SIG-M5 (cell line): ENCODE measurements around the gene PRDX1.

Experiments
- DNase-seq: peaks from one replicate; lab custom pipeline; 2025; lab: John Stamatoyannopoulos, UW

PRDX1 gene

GRCh38 chr1:45521413-45522323, at the start of gene PRDX1:
TSS of gene PRDX1 (minus strand) at chr1:45521884. CDS start at chr1:45519043, 2,841 bp downstream.
- DNase-seq, result peak; percentile 73

GRCh38 chr1:45570631-45571030, 48.9 kb upstream of the PRDX1 start:
- no peak for DNase-seq

GRCh38 chr1:45569962-45570581, 48.4 kb upstream of the PRDX1 start:
- DNase-seq, result no peak

GRCh38 chr1:45569571-45569961, 47.9 kb upstream of the PRDX1 start:
- DNase-seq, result no peak

- no peak for DNase-seq
Measured at GRCh38 chr1:45568421-45568820, 46.7 kb upstream of the PRDX1 start.

- DNase-seq, result no peak
Measured at GRCh38 chr1:45567911-45568310, 46.2 kb upstream of the PRDX1 start.

- no peak for DNase-seq
Measured at GRCh38 chr1:45566722-45567121, 45.0 kb upstream of the PRDX1 start.

GRCh38 chr1:45563843-45564242, 42.2 kb upstream of the PRDX1 start:
- DNase-seq, result no peak

- DNase-seq, result no peak
Measured at GRCh38 chr1:45557422-45557944, 35.8 kb upstream of the PRDX1 start.

- DNase-seq, result no peak
Measured at GRCh38 chr1:45554198-45554597, 32.5 kb upstream of the PRDX1 start.

GRCh38 chr1:45552331-45552730, 30.6 kb upstream of the PRDX1 start:
- no peak for DNase-seq

- no peak for DNase-seq
Measured at GRCh38 chr1:45551684-45552083, 30.0 kb upstream of the PRDX1 start.

GRCh38 chr1:45550401-45551351, 29.0 kb upstream of the PRDX1 start, which contains the start of gene AKR1A1:
TSS of gene AKR1A1 (plus strand) at chr1:45550826. CDS start at chr1:45561795, 10,969 bp downstream.
- peak; percentile 30 for DNase-seq

- no peak for DNase-seq
Measured at GRCh38 chr1:45545553-45546310, 24.0 kb upstream of the PRDX1 start.

- DNase-seq, result no peak
Measured at GRCh38 chr1:45545019-45545493, 23.4 kb upstream of the PRDX1 start.

- no peak for DNase-seq
Measured at GRCh38 chr1:45544530-45544929, 22.8 kb upstream of the PRDX1 start.

- no peak for DNase-seq
Measured at GRCh38 chr1:45543581-45544417, 22.1 kb upstream of the PRDX1 start.

GRCh38 chr1:45542591-45542990, 20.9 kb upstream of the PRDX1 start:
- no peak for DNase-seq

GRCh38 chr1:45541193-45541592, 19.5 kb upstream of the PRDX1 start:
- no peak for DNase-seq

GRCh38 chr1:45536886-45537285, 15.2 kb upstream of the PRDX1 start:
- DNase-seq, result no peak
